NCI-H510A (cell line): Measurements from ENCODE around the gene LRMDA.
A peak's percentile ranks its signal among the peaks of the same experiment; 100 is the strongest.

Source experiments
- DNase-seq: peaks from one replicate; lab custom pipeline; 2025; lab: John Stamatoyannopoulos, UW

Gene LRMDA

GRCh38 chr10:75956624-75957023, 525.2 kb downstream of the LRMDA start:
- DNase-seq = no peak

GRCh38 chr10:75957314-75958120, 526.1 kb downstream of the LRMDA start:
- DNase-seq = no peak

- DNase-seq = no peak
Measured at GRCh38 chr10:75959209-75959608, 527.8 kb downstream of the LRMDA start.

GRCh38 chr10:75959912-75960311, 528.5 kb downstream of the LRMDA start:
- no peak for DNase-seq

- DNase-seq = no peak
Measured at GRCh38 chr10:75962395-75963061, 531.1 kb downstream of the LRMDA start.

- no peak for DNase-seq
Measured at GRCh38 chr10:75967491-75967890, 536.1 kb downstream of the LRMDA start.

- no peak for DNase-seq
Measured at GRCh38 chr10:75969031-75969430, 537.6 kb downstream of the LRMDA start.

GRCh38 chr10:75971402-75972211, 540.2 kb downstream of the LRMDA start:
- DNase-seq = no peak

GRCh38 chr10:75972491-75973276, 541.3 kb downstream of the LRMDA start:
- peak; percentile 18 for DNase-seq

- DNase-seq = no peak
Measured at GRCh38 chr10:75974080-75974479, 542.7 kb downstream of the LRMDA start.

- DNase-seq = no peak
Measured at GRCh38 chr10:75976681-75977080, 545.3 kb downstream of the LRMDA start.

- DNase-seq = no peak
Measured at GRCh38 chr10:75977139-75977538, 545.7 kb downstream of the LRMDA start.

- DNase-seq = no peak
Measured at GRCh38 chr10:75978213-75978612, 546.8 kb downstream of the LRMDA start.

- no peak for DNase-seq
Measured at GRCh38 chr10:75980419-75981002, 549.1 kb downstream of the LRMDA start.

GRCh38 chr10:75982611-75983369, 551.4 kb downstream of the LRMDA start:
- DNase-seq = no peak

- DNase-seq = no peak
Measured at GRCh38 chr10:75984067-75984466, 552.6 kb downstream of the LRMDA start.

GRCh38 chr10:75987616-75988015, 556.2 kb downstream of the LRMDA start:
- DNase-seq = no peak

- DNase-seq = no peak
Measured at GRCh38 chr10:75994357-75995040, 563.1 kb downstream of the LRMDA start.

GRCh38 chr10:75995041-75995430, 563.6 kb downstream of the LRMDA start:
- no peak for DNase-seq

GRCh38 chr10:75995720-75996119, 564.3 kb downstream of the LRMDA start:
- DNase-seq = no peak
